Activated CD4-positive, alpha-beta memory T cell treated with anti-CD3 and anti-CD28 coated beads for 36 hours (primary cell): Measurements from ENCODE around the gene TMEM150A. TPM values are rescaled to one million over a fixed set of nuclear protein-coding genes. Genes with fewer than 3 reads are reported as not detected.
"Not testable (repeated sequence)": the region's sequence is repeated elsewhere in the genome, so short reads cannot be mapped to it uniquely, and the experiment has no call there.

Experiments used
- CTCF ChIA-PET: fragments of 350-600 bp; sonication (Branson Sonifier 250); formaldehyde crosslinking; loops from one replicate; lab custom pipeline; 2021; ENCODE audit warnings: antibody characterized with exemption, inconsistent platforms; lab: Charles Lee
- POLR2A ChIA-PET: fragments of 350-600 bp; sonication (Branson Sonifier 250); formaldehyde crosslinking; loops from one replicate; lab custom pipeline; 2021; ENCODE audit warnings: antibody characterized with exemption; lab: Charles Lee
- DNase-seq: peaks from one replicate; pipeline ENCODE4 v3.0.0-alpha.2; 2020
- H3K27ac Mint-ChIP-seq: one replicate; pipeline ENCODE4 v1.8.0; 2021; ENCODE audit warnings: mixed read lengths
- H3K27me3 Mint-ChIP-seq: one replicate; pipeline ENCODE4 v1.8.0; 2021; ENCODE audit warnings: mixed read lengths
- H3K36me3 Mint-ChIP-seq: one replicate; pipeline ENCODE4 v1.8.0; 2021; ENCODE audit warnings: mixed read lengths
- H3K4me1 Mint-ChIP-seq: one replicate; pipeline ENCODE4 v1.8.0; 2021; ENCODE audit warnings: low read depth, mixed read lengths
- H3K4me3 Mint-ChIP-seq: one replicate; pipeline ENCODE4 v1.8.0; 2021; ENCODE audit warnings: mild to moderate bottlenecking, mixed read lengths
- H3K9me3 Mint-ChIP-seq: one replicate; pipeline ENCODE4 v1.8.0; 2021; ENCODE audit warnings: mixed read lengths
- intact Hi-C: fragments of 100-400 bp; cut with micrococcal nuclease; formaldehyde crosslinking; loops from one replicate; pipeline ENCODE4 v1.15.1; 2023
- total RNA-seq, 2 experiments: library from RNA; stranded (reverse); gene quantifications; one replicate each; pipeline ENCODE4 v1.2.3, GENCODE V29; 2021

Gene TMEM150A
- total RNA-seq, 2 experiments from 2014 or later, result 1.2 to 1.6 TPM

- H3K4me3 Mint-ChIP-seq, result no peak overlapping the region
Measured at GRCh38 chr2:85593023-85593422, 9.5 kb downstream of the TMEM150A start.

GRCh38 chr2:85592299-85592698, 10.2 kb downstream of the TMEM150A start:
- ChIA-PET CTCF (interaction anchor here (1.0 kb wide), 1 partner anchor 45 kb away, joined by 3 read pairs; no protein-coding TSS in a partner anchor), POLR2A (interaction anchor here (1.6 kb wide), 1 partner anchor 53 kb away, joined by 4 read pairs; the partner anchor contains the start of gene MAT2A)
- H3K4me3 Mint-ChIP-seq, intact Hi-C loops, H3K9me3 Mint-ChIP-seq, H3K27ac Mint-ChIP-seq, H3K27me3 Mint-ChIP-seq, DNase-seq: not testable (repeated sequence)
- peaks cover 10% of the 10 kb centered on the region for H3K36me3 Mint-ChIP-seq
- peaks cover 25% of the 10 kb centered on the region for H3K4me1 Mint-ChIP-seq

More at GRCh38 chr2:85593023-85593422, 9.5 kb downstream of the TMEM150A start:
- ChIA-PET CTCF (interaction anchor here (1.0 kb wide), 1 partner anchor 44 kb away, joined by 3 read pairs; no protein-coding TSS in a partner anchor), POLR2A (interaction anchor here (1.6 kb wide), 1 partner anchor 53 kb away, joined by 4 read pairs; the partner anchor contains the start of gene MAT2A)
- Mint-ChIP-seq H3K27ac (no peak overlapping the region), H3K27me3 (no peaks in the 10 kb centered on the region), H3K9me3 (no peaks in the 10 kb centered on the region), H3K36me3 (peaks cover 10% of the 10 kb centered on the region), H3K4me1 (peaks cover 21% of the 10 kb centered on the region)
- no peak for DNase-seq
- intact Hi-C loops, result no loop called here

GRCh38 chr2:85591563-85591962, 10.9 kb downstream of the TMEM150A start:
- CTCF ChIA-PET, result no interaction called here
- peaks cover 18% of the 10 kb centered on the region for H3K4me1 Mint-ChIP-seq
- no peaks in the 10 kb centered on the region for H3K27me3 Mint-ChIP-seq
- intact Hi-C loops, result no loop called here
- peaks cover 4% of the 10 kb centered on the region for H3K36me3 Mint-ChIP-seq
- no peak overlapping the region for H3K27ac Mint-ChIP-seq
- no peaks in the 10 kb centered on the region for H3K9me3 Mint-ChIP-seq
- POLR2A ChIA-PET, result interaction anchor here (0.9 kb wide), 1 partner anchor 14 kb away, joined by 3 read pairs; no protein-coding TSS in a partner anchor
- no peak overlapping the region for H3K4me3 Mint-ChIP-seq
- no peak for DNase-seq

- no peaks in the 10 kb centered on the region for H3K9me3 Mint-ChIP-seq
- peaks cover 4% of the 10 kb centered on the region for H3K36me3 Mint-ChIP-seq
- H3K4me3 Mint-ChIP-seq, result no peak overlapping the region
- ChIA-PET POLR2A (interaction anchor here (0.9 to 1.0 kb wide), 2 partner anchors 13 to 14 kb away, joined by 3 to 4 read pairs; no protein-coding TSS in a partner anchor), CTCF (no interaction called here)
- intact Hi-C loops, result no loop called here
- DNase-seq, result no peak
- H3K27me3 Mint-ChIP-seq, result no peaks in the 10 kb centered on the region
- peaks cover 16% of the 10 kb centered on the region for H3K4me1 Mint-ChIP-seq
- H3K27ac Mint-ChIP-seq, result no peak overlapping the region
Measured at GRCh38 chr2:85590950-85591349, 11.5 kb downstream of the TMEM150A start.

GRCh38 chr2:85589982-85590791, 12.3 kb downstream of the TMEM150A start:
- Mint-ChIP-seq H3K4me3 (no peak overlapping the region), H3K4me1 (peaks cover 23% of the 10 kb centered on the region), H3K36me3 (no peaks in the 10 kb centered on the region), H3K9me3 (no peaks in the 10 kb centered on the region), H3K27me3 (no peaks in the 10 kb centered on the region), H3K27ac (no peak overlapping the region)
- intact Hi-C loops, result no loop called here
- POLR2A ChIA-PET, result interaction anchor here (1.0 kb wide), 1 partner anchor 15 kb away, joined by 4 read pairs; no protein-coding TSS in a partner anchor
- CTCF ChIA-PET, result no interaction called here
- no peak for DNase-seq

GRCh38 chr2:85589181-85589580, 13.3 kb downstream of the TMEM150A start:
- CTCF ChIA-PET, result interaction anchor here (1.2 kb wide), 1 partner anchor 48 kb away, joined by 3 read pairs; no protein-coding TSS in a partner anchor
- no peak for DNase-seq
- H3K4me3 Mint-ChIP-seq, result no peak overlapping the region
- POLR2A ChIA-PET, result no interaction called here
- H3K27ac Mint-ChIP-seq, result no peak overlapping the region
- H3K36me3 Mint-ChIP-seq, result no peaks in the 10 kb centered on the region
- H3K9me3 Mint-ChIP-seq, result no peaks in the 10 kb centered on the region
- intact Hi-C loops, result no loop called here
- H3K4me1 Mint-ChIP-seq, result peaks cover 21% of the 10 kb centered on the region
- H3K27me3 Mint-ChIP-seq, result no peaks in the 10 kb centered on the region

GRCh38 chr2:85588645-85589044, 13.9 kb downstream of the TMEM150A start:
- intact Hi-C loops, result no loop called here
- CTCF ChIA-PET, result interaction anchor here (1.2 kb wide), 1 partner anchor 48 kb away, joined by 3 read pairs; no protein-coding TSS in a partner anchor
- Mint-ChIP-seq H3K4me3 (no peak overlapping the region), H3K4me1 (peaks cover 20% of the 10 kb centered on the region), H3K27ac (no peak overlapping the region), H3K9me3 (no peaks in the 10 kb centered on the region), H3K36me3 (no peaks in the 10 kb centered on the region), H3K27me3 (no peaks in the 10 kb centered on the region)
- POLR2A ChIA-PET, result no interaction called here
- no peak for DNase-seq

- CTCF ChIA-PET, result interaction anchor here (1.2 kb wide), 1 partner anchor 49 kb away, joined by 4 read pairs; no protein-coding TSS in a partner anchor
- no peak overlapping the region for H3K4me3 Mint-ChIP-seq
- no peaks in the 10 kb centered on the region for H3K27me3 Mint-ChIP-seq
- no peak overlapping the region for H3K27ac Mint-ChIP-seq
- intact Hi-C loops, result no loop called here
- POLR2A ChIA-PET, result no interaction called here
- no peaks in the 10 kb centered on the region for H3K9me3 Mint-ChIP-seq
- H3K36me3 Mint-ChIP-seq, result peaks cover 2% of the 10 kb centered on the region
- peaks cover 24% of the 10 kb centered on the region for H3K4me1 Mint-ChIP-seq
- no peak for DNase-seq
Measured at GRCh38 chr2:85588236-85588635, 14.3 kb downstream of the TMEM150A start.

GRCh38 chr2:85585781-85586105, 16.8 kb downstream of the TMEM150A start:
- no peak for DNase-seq
- H3K4me1 Mint-ChIP-seq, result peaks cover 33% of the 10 kb centered on the region
- peak overlapping the region; percentile 82 for H3K4me3 Mint-ChIP-seq
- H3K27ac Mint-ChIP-seq, result peak overlapping the region; percentile 91
- H3K9me3 Mint-ChIP-seq, result no peaks in the 10 kb centered on the region
- peaks cover 10% of the 10 kb centered on the region for H3K36me3 Mint-ChIP-seq
- ChIA-PET POLR2A (interaction anchor here (1.5 to 3.4 kb wide), 2 partner anchors 10 to 47 kb away, joined by 4 to 19 read pairs; partner anchors contain the start of genes MAT2A and RNF181), CTCF (interaction anchor here (2.6 kb wide), 1 partner anchor 10 kb away, joined by 10 read pairs; the partner anchor contains the start of gene RNF181)
- H3K27me3 Mint-ChIP-seq, result no peaks in the 10 kb centered on the region
- intact Hi-C loops, result loop anchor here (1.0 to 2.0 kb wide), 4 partner anchors 10 to 27 kb away; partner anchors contain the start of genes C2orf68, GGCX and RNF181

GRCh38 chr2:85584857-85585780, 17.4 kb downstream of the TMEM150A start:
- intact Hi-C loops, result loop anchor here (1.0 to 2.0 kb wide), 4 partner anchors 10 to 28 kb away; partner anchors contain the start of genes C2orf68, GGCX and RNF181
- peak overlapping the region; percentile 82 for H3K4me3 Mint-ChIP-seq
- H3K4me1 Mint-ChIP-seq, result peaks cover 36% of the 10 kb centered on the region
- H3K9me3 Mint-ChIP-seq, result no peaks in the 10 kb centered on the region
- no peaks in the 10 kb centered on the region for H3K27me3 Mint-ChIP-seq
- DNase-seq, result peak; percentile 54
- POLR2A ChIA-PET, result interaction anchor here (1.5 to 3.4 kb wide), 2 partner anchors 10 to 46 kb away, joined by 4 to 19 read pairs; partner anchors contain the start of genes MAT2A and RNF181
- CTCF ChIA-PET, result interaction anchor here (0.6 to 2.6 kb wide), 2 partner anchors 10 to 59 kb away, joined by 3 to 10 read pairs; partner anchors contain the start of gene RNF181
- peak overlapping the region; percentile 91 for H3K27ac Mint-ChIP-seq
- peaks cover 13% of the 10 kb centered on the region for H3K36me3 Mint-ChIP-seq

- Mint-ChIP-seq H3K36me3 (peaks cover 15% of the 10 kb centered on the region), H3K9me3 (no peaks in the 10 kb centered on the region), H3K27me3 (no peaks in the 10 kb centered on the region), H3K27ac (peak within 1 kb of the TSS; percentile 91), H3K4me1 (peaks cover 42% of the 10 kb centered on the region), H3K4me3 (peak within 1 kb of the TSS; percentile 82)
- CTCF ChIA-PET, result interaction anchor here (0.6 to 2.6 kb wide), 4 partner anchors 11 to 59 kb away, joined by 3 to 10 read pairs (median 3); partner anchors contain the start of genes GGCX and RNF181
- intact Hi-C loops, result loop anchor here (2.0 kb wide), 2 partner anchors 16 to 28 kb away; partner anchors contain the start of gene C2orf68
- peak; percentile 25 for DNase-seq
- POLR2A ChIA-PET, result interaction anchor here (1.5 to 3.4 kb wide), 2 partner anchors 11 to 46 kb away, joined by 4 to 19 read pairs; partner anchors contain the start of genes MAT2A and RNF181
Measured at GRCh38 chr2:85584354-85584856, 18.1 kb downstream of the TMEM150A start, which contains the start of gene VAMP5. Gene VAMP5, plus strand, starts transcription at chr2:85584431. Its CDS starts 60 bp downstream, at chr2:85584491.
